GM21619 (cell line): ENCODE results near the gene INSIG2.

ENCODE experiments used
- ATAC-seq: cut with Tn5 transposase; IDR thresholded peaks from one replicate; pipeline ENCODE4 v1.9.1; 2021; ENCODE audit not compliant: unreplicated experiment

The INSIG2 gene

DNA sequence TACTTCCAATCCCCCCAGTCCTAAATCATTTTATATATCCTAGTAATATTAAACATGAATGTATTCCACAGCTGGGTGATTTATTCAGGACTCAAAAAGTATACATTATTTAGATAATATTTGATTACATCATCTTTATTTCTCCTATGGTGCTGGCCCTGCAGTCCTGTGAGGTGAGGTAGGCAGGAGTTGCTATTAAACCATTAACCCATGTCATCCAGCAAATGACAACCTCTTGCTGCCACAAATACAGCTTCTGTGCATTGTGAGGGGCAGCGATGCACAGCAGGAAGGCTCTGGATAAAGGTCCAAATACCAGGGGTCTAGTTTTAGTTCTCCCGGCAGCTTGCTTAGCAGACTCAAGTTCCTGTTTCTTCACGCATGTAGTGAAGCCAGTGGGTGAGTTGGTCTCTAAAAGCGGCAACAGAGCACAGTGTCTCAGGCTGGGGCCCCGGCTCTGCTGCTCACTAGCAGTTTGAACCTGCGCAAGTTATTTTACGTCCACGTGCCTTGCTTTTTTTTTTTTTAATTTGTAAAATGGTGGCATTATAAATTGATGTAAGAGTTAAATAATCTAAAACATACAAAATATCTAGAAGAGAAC lies 36.1 kb downstream of the INSIG2 start:
- no peak for ATAC-seq

DNA sequence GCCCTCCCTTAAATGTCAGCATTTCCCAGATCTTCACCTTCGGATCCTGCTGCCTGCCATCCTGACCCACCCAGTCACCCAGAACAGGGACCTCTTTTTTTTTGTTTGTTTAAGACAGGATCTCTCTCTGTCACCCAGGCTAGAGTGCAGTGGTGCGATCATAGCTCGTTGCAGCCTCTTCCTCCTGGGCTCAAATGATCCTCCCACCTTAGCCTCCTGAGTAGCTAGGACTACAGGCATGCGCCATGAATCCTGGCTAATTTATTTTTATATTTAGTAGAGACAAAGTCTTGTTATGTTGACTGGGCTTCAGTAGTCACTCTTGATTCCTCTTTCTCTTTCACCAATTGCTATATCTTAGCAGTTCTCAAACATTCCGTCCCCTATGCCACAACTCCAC lies 39.0 kb downstream of the INSIG2 start:
- no peak for ATAC-seq

DNA sequence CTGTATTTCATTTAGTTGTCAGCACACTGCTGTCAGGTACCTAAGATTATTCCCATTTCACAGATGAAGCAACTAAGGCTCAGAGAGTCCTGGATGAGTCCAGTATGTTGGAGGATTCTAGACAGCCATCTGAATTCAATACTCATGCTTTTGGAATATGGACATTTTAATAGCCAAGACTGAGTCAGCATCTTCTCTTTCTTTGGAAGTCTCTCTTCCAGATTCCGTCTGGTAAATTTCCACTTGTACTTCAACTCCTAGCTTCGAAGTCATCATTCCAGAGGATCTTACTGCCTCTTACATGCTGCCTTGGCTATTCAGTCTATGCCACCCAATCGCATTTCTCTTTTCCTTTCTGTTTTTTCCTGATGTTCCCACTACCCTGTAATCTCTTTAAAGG lies 40.6 kb downstream of the INSIG2 start:
- ATAC-seq = no peak

GRCh38 chr2:118130385-118130784 lies 42.1 kb downstream of the INSIG2 start:
- ATAC-seq = no peak

GRCh38 chr2:118131771-118132170 lies 43.5 kb downstream of the INSIG2 start:
- ATAC-seq = no peak

GRCh38 chr2:118133916-118134315 lies 45.6 kb downstream of the INSIG2 start:
- no peak for ATAC-seq

DNA sequence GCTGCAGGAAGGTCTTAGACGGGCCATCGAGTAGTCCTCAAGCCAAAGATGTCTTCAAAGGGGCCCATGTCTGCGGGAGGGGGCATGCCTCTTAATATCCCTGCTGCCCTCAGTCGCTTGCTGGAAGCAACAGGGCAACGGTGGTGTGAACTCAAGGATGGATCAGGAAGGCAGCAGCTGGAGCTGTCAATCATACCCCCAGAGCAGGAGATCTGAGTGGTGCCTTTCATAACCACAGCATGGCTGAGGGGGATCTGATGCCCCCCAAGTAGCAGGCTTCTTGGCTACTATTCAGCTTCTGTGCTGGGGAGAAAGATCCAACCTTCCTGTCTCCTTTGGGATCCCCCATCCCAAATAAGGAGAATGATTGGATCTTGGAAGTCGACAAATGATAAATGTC lies 46.4 kb downstream of the INSIG2 start:
- no peak for ATAC-seq

- ATAC-seq = no peak
Measured at GRCh38 chr2:118145207-118145606, 56.9 kb downstream of the INSIG2 start.

- ATAC-seq = no peak
Measured at GRCh38 chr2:118145806-118146205, 57.5 kb downstream of the INSIG2 start.

- ATAC-seq = no peak
Measured at GRCh38 chr2:118146315-118147283, 58.3 kb downstream of the INSIG2 start.

GRCh38 chr2:118148133-118148532 lies 59.9 kb downstream of the INSIG2 start:
- peak; percentile 51 for ATAC-seq

DNA sequence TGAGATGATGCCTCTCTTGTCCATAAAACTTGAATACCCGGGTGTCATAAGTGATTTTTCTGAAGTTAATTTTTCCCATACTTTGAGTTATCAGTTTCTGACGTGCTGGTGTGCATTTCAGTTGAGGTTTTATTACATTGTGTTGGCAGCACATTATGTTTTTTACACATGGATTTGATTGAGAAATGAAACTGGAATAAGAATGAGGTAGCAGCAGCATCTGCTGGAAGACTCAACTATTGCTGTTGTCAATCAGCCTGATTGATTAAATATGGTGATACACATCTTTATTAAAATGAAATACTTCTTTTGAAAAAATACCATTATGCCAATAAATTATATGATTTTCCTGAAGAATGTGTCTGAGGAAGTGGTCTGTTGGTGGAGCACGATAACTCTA lies 60.5 kb downstream of the INSIG2 start:
- ATAC-seq = no peak

DNA sequence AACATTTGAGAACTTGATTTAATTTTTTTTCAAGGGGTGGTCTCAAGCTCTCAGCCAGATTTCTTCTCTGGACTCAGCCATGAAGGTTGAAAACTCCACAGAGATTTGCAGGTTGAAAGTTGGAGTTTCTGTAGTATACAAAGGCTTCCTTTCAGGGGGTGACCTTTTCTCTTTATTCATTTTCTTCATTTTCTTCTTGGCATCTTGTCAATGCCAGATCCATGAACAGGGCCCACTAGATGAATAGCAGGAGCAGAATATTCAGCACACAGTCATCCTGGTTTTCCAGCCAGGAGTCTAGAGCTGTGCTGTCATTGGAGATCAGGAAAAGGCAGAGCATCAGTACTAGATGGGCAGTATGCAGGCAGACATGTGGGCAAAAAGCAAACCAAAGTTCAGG lies 62.0 kb downstream of the INSIG2 start:
- no peak for ATAC-seq

GRCh38 chr2:118151831-118152230 lies 63.6 kb downstream of the INSIG2 start:
- ATAC-seq = no peak

DNA sequence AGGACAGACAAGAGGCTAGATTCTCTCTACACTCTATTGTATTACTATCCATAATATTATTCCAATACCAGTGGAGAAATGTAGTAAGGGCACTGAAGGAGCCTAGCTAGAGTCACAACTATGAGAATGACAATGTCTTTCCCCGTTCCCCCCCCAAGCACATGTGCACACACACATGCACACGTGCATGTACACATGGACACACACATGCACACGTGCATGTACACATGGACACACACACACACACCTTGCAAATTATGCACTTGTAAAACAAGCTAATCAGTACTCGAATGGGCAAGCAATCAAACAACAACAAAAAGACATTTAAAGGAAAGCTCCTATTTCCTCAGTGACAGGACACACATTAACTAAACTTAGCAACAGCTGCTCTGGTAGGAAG lies 65.2 kb downstream of the INSIG2 start:
- ATAC-seq = no peak

GRCh38 chr2:118154176-118154575 lies 65.9 kb downstream of the INSIG2 start:
- no peak for ATAC-seq
